WERI-Rb-1 (cell line): ENCODE results near the gene ZNF407.

ENCODE experiments used
- DNase-seq: peaks from one replicate; pipeline ENCODE4 v3.0.0-alpha.2; 2020
- H3K27ac ChIP-seq: fragments of 250-450 bp; sonication (Bioruptor Pico); 2 replicates; pipeline ENCODE4 v1.5.1; 2020; ENCODE audit warnings: mild to moderate bottlenecking, moderate library complexity
- H3K27me3 ChIP-seq: fragments of 250-450 bp; sonication (Bioruptor Pico); 2 replicates; pipeline ENCODE4 v1.5.1; 2021; ENCODE audit warnings: mild to moderate bottlenecking, low read depth, moderate library complexity; ENCODE audit not compliant: insufficient read depth, severe bottlenecking
- H3K36me3 ChIP-seq: fragments of 250-450 bp; sonication (Bioruptor Pico); 2 replicates; pipeline ENCODE4 v1.5.1; 2020; ENCODE audit warnings: mild to moderate bottlenecking, moderate library complexity
- H3K4me3 ChIP-seq: 2 replicates; pipeline ENCODE4 v1.5.1; 2011; ENCODE audit warnings: low read depth, mild to moderate bottlenecking, control low read depth, low read length
- H3K9me3 ChIP-seq: fragments of 250-450 bp; sonication (Bioruptor Pico); 2 replicates; pipeline ENCODE4 v1.5.1; 2021; ENCODE audit warnings: mild to moderate bottlenecking, moderate library complexity; ENCODE audit not compliant: severe bottlenecking
- CTCF ChIP-seq: IDR thresholded peaks from 2 replicates; pipeline ENCODE4 v1.5.1; 2011; ENCODE audit warnings: low read depth, mild to moderate bottlenecking, control low read depth, inconsistent platforms, low read length

ZNF407 gene

GRCh38 chr18:75016025-75016717 lies 418.5 kb downstream of the ZNF407 start:
- DNase-seq: no peak
- H3K27me3 ChIP-seq: no peaks in the 10 kb centered on the region
- no peaks in the 10 kb centered on the region for H3K9me3 ChIP-seq
- no peaks in the 10 kb centered on the region for H3K36me3 ChIP-seq
- H3K4me3 ChIP-seq: no peak overlapping the region
- no peak for TF ChIP-seq CTCF
- H3K27ac ChIP-seq: no peak overlapping the region

- Histone ChIP-seq H3K27ac (no peak overlapping the region), H3K36me3 (no peaks in the 10 kb centered on the region), H3K4me3 (no peak overlapping the region), H3K27me3 (no peaks in the 10 kb centered on the region), H3K9me3 (no peaks in the 10 kb centered on the region)
- no peak for DNase-seq
- TF ChIP-seq CTCF: no peak
Measured at GRCh38 chr18:75023473-75023872, 425.8 kb downstream of the ZNF407 start.

GRCh38 chr18:75024871-75025270 lies 427.2 kb downstream of the ZNF407 start:
- no peak for TF ChIP-seq CTCF
- H3K27ac ChIP-seq: no peak overlapping the region
- no peaks in the 10 kb centered on the region for H3K36me3 ChIP-seq
- no peaks in the 10 kb centered on the region for H3K9me3 ChIP-seq
- H3K27me3 ChIP-seq: no peaks in the 10 kb centered on the region
- H3K4me3 ChIP-seq: no peak overlapping the region
- no peak for DNase-seq

GRCh38 chr18:75025573-75025972 lies 427.9 kb downstream of the ZNF407 start:
- H3K27me3 ChIP-seq: no peaks in the 10 kb centered on the region
- DNase-seq: no peak
- H3K9me3 ChIP-seq: no peaks in the 10 kb centered on the region
- no peak overlapping the region for H3K4me3 ChIP-seq
- no peak for TF ChIP-seq CTCF
- H3K27ac ChIP-seq: no peak overlapping the region
- no peaks in the 10 kb centered on the region for H3K36me3 ChIP-seq

GRCh38 chr18:75029481-75029880 lies 431.8 kb downstream of the ZNF407 start:
- no peaks in the 10 kb centered on the region for H3K9me3 ChIP-seq
- no peak overlapping the region for H3K27ac ChIP-seq
- no peak for TF ChIP-seq CTCF

More at GRCh38 chr18:75029481-75029880, 431.8 kb downstream of the ZNF407 start:
- no peak overlapping the region for H3K4me3 ChIP-seq
- H3K36me3 ChIP-seq: no peaks in the 10 kb centered on the region
- DNase-seq: no peak
- no peaks in the 10 kb centered on the region for H3K27me3 ChIP-seq
